HG02970 (cell line): ENCODE results near the gene NDUFA11.
"Not testable (repeated sequence)": the region's sequence is repeated elsewhere in the genome, so short reads cannot be mapped to it uniquely, and the experiment has no call there.

Experiments
- ATAC-seq: cut with Tn5 transposase; IDR thresholded peaks from one replicate; pipeline ENCODE4 v1.9.1; 2021; ENCODE audit warnings: mild to moderate bottlenecking, moderate library complexity, moderate number of reproducible peaks; ENCODE audit not compliant: unreplicated experiment, low FRiP score

The NDUFA11 gene

DNA sequence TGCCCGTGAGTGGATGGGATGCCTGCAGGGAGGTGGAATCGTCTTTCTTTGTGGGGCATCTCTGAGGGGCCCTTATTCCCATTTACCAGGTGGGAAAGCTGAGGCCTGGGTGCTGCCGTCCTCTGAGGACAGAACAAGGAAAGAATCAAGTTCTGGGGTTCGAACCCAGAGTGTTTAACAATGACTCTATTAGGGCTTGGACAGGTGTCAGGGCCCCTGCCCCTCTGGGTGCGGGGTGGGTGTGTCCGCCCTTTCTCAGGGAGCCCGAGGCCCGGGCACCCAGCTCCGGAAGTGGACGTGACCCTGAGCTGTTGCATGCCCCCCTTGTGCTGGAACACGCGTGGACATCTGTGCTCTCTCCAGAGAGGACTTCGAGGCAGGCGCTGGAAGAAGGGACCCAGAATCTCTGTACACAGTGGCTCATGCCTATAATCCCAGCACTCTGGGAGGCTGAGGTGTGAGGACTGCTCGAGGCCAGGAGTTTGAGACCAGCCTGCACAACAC, 10.8 kb downstream of the NDUFA11 start:
- ATAC-seq = no peak

DNA sequence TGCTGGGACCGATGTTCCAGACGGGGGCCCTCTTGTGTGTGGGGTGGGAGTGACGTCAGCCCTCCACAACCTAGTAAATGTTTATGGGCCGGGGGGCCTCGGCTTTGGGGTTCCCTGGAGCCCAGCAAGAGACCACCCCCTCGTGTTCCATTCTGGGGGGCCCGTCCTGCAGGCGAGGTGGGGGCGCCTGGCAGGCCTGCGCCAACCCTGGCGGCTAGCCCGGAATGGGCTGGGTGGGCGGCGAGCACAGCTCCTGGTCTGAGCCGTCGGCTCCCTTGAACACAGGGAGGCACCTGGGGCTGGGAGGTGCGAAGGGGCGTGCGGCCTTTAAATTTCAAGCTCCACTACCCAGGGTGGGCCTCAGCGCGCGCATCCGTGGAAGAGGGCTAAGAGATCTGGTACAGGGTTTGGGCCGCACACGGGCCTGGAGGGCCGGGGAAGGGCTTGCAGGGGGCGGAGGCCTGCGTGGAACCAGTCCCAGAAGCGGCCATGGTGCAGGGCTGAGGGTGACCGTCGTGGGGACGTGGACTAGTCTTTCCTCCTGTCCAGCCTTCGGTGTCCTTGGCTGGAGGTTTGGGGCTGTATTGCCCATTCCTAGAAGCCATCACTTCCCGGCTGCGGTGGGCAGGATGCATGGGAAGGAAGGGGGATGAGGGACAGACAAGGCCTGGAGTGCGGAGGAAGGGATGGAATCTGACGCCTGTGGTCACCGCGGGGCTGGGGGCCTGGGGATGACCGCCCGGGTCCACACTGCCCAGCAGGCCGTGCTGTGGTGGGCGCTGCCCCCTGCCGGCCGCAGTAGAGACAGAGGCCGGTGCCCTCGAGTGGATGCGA, 11.4 kb downstream of the NDUFA11 start:
- no peak for ATAC-seq

DNA sequence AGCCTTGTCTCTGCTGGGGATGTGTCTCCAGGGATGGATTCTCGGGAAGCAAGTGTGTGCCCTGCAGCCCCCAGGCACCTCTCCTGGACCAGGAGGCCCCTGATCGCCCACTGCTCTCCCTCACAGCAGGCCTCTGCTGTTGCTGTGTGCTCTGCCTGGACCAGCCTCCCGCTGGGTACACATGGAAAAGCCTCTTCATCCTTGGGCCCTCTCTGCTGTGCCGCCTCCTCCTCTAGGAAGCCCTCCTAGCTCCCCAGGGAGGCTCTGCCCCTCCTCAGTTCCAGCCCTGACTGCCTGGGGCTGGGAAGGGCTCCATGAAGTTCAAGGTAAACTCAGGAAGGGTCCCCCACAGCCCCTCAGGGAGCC, 12.0 kb downstream of the NDUFA11 start:
- ATAC-seq = no peak

DNA sequence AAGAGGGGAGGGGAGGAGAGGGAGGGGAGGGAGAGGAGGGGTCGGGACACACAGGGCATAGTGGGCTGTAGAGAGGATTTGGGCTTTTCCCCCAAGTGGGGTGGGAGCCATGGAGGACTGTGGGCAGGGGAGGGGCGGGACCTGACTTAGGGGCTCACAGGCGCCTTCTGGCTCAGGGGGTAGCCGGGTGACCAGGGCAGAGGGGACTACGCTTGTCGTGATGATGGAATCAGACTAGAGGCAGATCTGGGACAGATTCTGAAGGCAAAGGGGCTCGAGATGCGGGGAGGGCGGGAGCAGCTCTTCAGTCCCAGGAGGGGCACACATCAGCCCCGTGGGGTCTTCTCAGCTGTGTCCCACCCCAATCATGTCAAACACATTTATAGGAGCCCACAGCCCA, 13.5 kb downstream of the NDUFA11 start:
- ATAC-seq = no peak

DNA sequence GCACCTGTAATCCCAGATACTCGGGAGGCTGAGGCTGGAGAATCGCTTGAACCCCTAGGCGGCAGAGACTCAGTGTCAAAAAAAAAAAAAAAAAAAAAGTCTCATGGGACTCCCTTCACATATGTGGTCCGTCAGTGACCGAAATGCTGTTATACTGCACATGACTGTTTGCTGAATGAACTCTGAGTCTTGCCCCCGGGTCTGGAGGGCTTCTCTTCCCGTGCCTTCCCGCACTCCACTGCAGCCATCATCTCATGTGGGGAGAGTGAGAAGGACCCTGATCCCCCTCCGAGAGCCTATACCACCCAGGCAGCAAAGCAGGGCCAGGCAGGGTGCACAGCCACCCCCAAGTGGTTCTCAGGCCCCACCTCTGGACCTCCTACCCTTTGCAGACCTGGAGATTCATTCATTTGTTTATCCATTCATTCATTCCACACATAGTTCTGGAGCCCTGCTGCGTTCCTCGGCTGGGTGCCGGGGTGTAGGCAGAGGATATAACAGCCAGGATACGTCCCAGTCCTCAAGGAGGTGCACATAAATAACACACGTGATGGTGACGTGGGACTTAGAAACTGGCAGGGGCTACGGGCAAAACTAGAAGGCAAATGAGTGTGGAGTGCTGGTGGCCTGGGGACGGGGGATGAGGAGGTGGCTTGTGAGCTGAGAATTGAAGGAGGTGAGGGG, 14.2 kb downstream of the NDUFA11 start:
- no peak for ATAC-seq

DNA sequence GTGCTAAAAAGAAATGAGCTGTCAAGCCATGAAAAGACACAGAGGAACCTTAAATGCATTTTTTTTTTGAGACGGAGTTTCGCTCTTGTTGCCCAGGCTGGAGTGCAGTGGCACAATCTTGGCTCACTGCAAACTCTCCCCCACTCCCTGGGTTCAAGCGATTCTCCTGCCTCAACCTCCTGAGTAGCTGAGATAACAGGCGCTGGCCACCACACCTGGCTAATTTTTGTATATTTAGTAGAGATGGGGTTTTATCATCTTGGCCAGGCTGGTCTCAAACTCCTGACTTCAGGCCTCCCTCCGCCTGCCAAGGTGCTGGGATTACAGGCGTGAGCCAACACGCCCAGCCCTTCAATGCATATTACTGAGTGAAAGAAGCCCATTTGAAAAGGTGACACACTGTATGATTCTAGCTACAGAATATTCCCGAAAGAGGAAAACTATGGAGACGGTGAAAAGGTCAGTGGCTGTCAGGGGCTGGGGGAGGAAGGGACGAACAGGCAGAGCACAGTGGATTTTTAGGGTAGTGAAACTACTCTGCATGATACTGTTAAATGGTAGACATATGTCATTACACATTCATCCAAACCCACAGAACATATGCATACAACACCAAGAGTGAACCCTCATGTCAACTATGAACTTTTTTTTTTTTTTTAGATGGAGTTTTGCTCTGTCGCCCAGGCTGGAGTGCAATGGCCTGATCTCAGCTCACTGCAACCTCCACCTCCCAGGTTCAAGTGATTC, 19.4 kb downstream of the NDUFA11 start:
- ATAC-seq = not testable (repeated sequence)

DNA sequence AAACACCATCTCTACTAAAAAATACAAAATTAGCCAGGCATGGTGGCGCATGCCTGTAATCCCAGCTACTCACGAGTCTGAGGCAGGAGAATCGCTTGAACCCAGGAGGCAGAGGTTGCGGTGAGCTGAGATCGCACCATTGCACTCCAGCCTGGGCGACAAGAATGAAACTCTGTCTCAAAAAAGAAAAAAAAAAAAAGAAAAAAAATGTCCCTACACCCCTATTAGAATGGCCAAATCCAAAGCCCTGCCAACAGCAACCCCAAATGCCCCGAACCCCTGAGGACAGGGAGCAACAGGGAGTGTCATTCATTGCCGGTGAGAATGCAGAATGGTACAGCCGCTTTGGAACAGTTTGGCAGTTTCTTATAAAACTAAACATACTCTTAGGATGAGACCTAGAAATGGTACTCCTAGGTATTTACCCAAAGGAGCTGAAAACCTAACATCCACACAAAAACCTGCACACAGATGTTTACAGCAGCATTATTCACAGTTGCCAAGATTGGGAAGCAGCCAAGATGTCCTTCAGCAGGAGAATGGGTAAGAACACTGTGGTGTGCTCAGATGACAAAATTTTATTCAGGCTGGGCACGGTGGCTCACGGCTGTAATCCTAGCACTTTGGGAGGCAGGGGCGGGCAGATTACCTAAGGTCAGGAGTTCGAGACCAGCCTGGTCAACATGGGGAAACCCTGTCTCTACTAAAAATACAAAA, 20.3 kb downstream of the NDUFA11 start:
- not testable (repeated sequence) for ATAC-seq

DNA sequence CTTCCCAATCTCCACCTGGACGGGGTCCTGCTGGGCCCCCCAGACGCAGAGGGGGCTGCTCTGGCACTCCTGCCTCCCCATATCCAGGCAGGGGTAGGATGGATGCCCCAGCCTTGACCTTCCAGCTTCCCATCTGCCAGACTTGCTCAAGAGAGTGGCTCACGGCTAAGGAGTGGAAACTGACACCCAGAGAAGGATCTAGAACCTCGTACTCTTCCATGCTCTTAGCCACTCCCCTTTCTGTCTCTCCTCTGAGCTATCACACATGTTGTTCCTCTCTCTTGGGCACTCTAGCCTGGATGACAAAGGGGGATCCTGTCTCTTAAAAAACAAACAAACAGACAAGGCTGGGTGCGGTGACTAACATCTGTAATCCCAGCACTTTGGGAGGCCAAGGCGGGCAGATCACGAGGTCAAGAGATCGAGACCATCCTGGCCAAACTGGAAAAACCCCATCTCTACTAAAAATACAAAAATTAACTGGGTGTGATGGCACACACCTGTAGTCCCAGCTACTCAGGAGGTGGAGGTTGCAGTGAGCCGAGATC, 21.1 kb downstream of the NDUFA11 start:
- ATAC-seq = no peak

DNA sequence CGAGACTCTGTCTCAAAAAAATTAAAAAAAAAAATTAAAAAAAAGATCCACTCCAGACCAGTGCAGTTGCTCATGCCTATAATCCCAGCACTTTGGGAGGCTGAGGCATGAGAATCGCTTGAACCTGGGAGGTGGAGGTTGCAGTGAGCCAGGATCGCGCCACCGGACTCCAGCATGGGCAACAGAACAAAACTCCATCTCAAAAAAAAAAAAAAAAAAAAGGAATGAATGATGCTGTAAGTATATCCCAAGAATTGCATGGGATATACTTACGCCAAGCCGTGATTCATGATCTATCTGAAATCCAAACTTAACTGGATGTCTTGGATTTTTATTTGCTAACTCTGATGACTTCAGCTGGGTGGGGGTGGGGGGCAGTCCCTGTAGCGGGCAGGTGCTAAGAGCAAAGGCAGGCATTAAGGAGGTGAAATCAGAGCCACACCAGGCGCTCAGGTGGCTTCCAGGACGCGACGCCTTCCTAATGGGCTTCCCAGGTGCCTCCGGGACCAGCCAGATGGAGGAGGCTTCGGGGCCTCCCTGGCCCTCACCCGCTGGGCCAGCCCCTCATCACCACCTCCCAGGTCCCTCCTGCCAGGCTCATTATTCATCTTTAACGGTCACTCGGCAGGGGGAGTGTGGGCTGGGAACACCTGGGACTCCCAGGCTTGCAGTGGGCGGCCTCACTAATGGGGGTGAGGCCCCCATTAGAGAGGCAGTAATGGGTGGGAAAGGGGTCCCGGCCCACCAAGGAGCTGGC, 21.9 kb downstream of the NDUFA11 start:
- no peak for ATAC-seq

DNA sequence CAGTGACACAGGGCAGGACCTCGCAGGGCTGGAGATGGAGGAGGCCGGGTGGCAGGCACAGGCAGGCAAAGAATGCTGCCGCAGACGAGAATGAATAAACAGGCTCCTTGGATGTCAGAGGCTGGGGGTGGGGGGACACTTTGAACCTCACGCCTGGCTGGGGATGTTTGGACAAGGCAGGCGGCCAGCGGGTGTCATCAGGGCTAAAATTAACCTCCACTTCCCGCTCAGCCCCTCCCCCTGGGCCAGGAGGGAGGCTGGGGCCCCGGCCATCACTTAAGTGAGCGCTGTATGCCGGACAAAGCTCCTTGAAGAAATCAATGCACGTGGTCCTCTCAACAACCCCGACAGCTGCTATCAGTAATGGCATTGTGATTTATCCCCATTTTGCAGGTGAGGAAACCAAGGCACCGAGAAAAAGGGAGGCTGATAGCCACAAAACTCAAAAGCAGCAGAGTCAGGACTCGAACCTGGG, 22.9 kb downstream of the NDUFA11 start:
- ATAC-seq = no peak

DNA sequence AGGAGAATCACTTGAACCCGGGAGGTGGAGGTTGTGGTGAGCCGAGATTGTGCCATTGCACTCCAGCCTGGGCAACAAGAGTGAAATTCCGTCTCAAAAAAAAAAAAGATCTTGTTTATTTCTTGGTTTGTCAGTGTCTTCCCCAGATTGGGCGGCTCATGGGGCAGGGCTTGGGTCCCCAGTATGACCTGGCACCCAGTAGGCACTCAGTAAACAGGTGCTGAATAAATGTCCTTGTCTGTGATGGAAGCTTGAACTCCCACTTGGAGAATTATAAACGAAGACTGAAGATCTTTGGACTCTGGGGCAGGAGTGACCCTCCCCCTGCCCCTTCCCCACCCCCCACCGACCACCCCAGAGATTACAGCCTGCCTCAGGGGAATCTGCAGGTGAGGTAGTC, 23.4 kb downstream of the NDUFA11 start:
- ATAC-seq = no peak

DNA sequence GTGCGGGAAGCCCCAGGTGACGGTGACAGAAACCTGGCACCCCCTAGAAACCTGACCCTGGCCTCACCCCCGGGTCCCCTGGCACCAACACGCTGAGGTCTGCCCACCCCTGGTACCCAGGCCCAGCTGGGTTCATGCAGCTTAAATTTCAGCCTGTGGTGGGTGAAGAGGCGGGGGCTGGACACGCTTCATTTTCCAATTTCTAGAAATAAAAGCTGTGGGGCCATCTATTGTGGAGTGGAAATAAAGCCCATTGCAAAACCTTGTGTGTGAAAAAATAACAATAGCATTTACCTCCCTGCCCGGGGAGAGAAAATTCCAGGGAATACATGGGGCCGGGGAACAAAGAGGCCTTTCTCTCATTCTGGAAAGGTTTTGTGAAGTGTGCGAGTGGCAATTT, 25.7 kb downstream of the NDUFA11 start:
- no peak for ATAC-seq

DNA sequence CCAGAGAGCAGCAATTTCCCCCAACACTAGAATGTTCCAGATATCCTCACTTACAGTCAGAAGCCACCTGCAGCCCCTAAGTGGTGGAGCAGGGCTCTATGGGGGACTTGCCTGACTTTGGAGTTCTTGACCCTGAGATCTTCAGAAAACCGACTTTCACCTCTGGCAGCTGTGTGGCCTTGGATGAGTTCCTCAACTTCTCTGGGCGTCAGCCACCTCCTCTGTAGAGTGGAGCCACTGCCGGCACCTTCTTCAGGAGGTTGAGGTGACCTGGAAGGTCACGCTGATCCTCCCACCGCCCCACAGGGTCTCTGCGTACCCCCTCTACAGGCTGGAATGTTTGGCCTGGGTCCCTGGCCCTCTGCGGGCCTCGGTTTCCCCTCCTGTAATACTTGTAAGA, 26.2 kb downstream of the NDUFA11 start:
- no peak for ATAC-seq

DNA sequence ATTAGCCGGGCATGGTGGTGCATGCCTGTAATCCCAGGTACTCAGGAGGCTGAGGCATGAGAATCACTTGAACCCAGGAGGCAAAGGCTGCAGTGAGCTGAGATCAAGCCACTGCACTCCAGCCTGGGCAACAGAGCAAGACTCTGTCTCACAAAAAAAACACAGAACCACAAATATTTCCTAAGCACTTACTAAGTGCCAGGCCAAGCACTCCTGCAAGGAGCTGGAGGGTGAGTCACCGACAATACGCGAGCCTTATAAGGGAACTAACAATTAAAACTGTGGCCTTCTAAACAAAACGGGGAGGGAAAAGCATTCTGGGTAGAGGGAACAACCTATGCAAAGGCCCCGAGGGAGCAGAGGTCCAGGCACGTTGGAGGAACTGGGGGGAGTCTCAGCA, 29.1 kb downstream of the NDUFA11 start:
- ATAC-seq = not testable (repeated sequence)

DNA sequence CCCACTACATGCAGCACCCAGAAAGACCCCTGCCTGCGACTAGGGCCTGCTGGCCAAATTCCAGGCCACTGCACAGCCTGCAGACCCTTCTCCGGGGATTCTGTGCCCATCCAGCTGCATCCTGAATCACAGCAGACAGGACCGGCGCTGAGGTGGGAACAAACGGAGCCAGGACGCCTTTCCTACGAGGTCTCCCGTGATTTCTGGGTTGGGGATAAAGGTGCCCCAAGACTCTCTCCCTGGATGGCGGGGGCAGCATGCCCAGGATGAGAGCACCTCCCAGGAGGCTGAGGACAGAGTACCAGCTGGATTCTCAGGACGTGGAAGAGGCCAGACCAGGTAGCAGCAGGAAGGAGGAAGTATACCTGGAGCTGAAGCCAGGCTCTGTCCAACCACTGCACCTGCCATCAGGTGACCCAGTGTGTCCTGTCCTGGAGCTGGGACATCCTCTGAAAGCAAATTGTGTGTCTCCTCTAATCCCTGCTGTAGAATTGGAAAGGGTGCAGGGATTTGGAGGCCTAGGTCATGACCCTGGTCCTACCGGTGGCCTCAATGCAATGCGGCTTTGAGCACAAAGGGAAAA, 29.9 kb downstream of the NDUFA11 start:
- ATAC-seq = no peak

DNA sequence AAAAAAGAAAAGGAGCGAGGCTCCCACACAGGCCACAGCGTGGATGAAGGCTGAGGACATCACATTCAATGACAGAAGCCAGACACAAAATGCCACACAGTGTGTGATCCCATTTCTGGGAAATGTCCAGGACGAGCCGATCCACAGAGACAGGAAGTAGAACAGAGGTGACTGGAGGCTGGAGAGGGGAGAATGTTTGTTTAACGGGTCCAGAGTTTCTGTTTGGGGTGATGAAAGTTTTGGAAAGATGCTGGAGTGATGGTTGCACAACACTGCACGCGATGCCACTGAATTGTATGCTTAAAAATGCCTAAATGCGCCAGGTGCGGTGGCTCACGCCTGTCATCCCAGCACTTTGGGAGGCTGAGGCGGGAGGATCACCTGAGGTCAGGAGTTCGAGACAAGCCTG, 32.6 kb downstream of the NDUFA11 start:
- no peak for ATAC-seq

DNA sequence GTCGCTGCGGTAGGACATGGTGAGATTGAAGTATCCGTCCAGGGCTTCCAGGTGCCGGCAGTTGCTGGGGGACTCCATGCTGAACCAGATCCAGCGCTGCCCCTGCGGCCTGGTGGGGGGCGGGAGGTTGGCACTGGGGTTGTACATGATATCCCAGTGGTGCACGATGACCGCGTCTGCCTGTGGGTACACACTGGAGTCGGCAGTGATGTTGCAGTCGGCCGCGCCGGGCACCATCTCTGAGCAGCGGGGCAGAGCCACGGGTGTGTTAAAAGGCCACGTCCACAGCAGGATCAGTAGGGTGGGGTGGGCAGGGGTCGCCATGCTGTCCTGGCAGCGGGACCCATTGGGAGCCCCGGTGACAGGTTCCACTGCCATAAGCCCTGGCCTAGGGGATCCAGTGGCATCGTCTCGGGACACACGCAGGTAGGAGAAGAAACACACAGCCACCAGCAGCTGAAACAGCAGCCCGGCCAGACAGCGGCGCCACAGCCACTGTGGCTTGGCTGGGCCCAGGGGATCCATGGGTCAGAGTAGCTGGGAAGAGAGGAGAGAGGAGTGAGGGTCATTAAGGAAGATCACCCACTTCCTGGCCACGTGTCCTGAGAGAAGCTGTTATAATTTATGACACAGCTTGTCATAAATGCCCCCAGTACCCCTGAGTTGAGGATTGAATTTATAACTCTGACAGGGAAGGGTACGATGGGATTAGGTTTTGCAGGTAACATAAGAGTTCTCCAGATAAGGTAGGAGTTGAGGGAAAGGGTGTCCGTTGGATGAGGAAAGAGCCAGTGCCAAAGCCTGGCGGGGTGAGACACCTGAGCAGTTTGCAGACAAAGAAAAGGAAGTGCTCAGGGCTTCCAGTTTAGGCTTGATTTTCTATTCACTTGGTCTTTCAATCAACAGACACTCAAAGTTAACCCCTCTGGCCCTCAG, 36.1 kb downstream of the NDUFA11 start:
- ATAC-seq = no peak

DNA sequence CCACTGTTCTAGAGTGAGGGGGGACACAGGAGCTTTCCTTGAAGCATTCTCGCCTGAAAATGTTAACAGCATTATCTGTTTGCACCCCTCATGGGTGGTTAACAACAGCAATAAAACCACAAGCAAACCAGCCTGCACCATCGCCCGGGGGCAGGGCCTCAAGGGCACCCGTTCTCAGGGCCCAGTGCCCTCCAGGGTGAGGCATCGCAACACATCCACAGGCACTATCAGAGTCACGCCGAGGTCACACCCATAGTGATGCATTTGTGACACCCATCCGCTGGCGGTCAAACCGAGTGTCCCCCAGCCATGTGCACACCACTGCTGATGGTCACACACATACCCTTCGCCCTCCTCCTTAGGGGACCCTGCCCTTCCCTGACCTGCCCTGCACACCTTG, 37.8 kb downstream of the NDUFA11 start:
- no peak for ATAC-seq
